Choroid plexus epithelial cell (primary cell): ENCODE results near the gene NT5C3B.
A peak's percentile ranks its signal among the peaks of the same experiment; 100 is the strongest.

ENCODE experiments used
- DNase-seq: peaks from one replicate; pipeline ENCODE4 v3.0.0-alpha.2; 2010; ENCODE audit warnings: low read depth
- H3K4me3 ChIP-seq: 2 replicates; pipeline ENCODE4 v1.5.1; 2011; ENCODE audit warnings: low read depth, mild to moderate bottlenecking, control low read depth, low read length, moderate library complexity
- TF ChIP-seq, protein P1 (sequence below): conservative IDR thresholded peaks from 2 replicates; pipeline ENCODE4 v1.5.1; 2011; ENCODE audit warnings: low read depth, mild to moderate bottlenecking, control low read depth, inconsistent platforms, low read length, moderate library complexity

The NT5C3B gene

DNA sequence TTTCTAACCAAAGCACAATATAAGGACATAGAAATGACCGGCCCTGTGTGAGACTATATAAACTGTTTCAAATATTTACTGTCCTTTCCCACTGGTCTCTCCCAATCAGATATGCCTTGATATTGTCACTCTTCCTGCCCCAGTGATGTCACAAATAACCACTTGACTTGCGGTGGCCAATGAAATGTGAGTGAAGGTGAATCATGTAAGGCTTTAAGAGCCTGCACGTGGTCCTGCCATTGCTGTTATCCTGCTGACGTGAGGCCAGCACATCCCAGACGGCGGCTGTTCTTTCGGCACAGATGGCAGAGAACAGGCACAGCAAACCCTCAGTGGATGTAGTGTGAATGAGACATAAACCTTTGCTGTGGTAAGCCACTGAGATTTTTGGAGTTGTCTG lies 34.6 kb upstream of the NT5C3B start:
- no peak overlapping the region for H3K4me3 ChIP-seq
- TF ChIP-seq, protein P1, sequence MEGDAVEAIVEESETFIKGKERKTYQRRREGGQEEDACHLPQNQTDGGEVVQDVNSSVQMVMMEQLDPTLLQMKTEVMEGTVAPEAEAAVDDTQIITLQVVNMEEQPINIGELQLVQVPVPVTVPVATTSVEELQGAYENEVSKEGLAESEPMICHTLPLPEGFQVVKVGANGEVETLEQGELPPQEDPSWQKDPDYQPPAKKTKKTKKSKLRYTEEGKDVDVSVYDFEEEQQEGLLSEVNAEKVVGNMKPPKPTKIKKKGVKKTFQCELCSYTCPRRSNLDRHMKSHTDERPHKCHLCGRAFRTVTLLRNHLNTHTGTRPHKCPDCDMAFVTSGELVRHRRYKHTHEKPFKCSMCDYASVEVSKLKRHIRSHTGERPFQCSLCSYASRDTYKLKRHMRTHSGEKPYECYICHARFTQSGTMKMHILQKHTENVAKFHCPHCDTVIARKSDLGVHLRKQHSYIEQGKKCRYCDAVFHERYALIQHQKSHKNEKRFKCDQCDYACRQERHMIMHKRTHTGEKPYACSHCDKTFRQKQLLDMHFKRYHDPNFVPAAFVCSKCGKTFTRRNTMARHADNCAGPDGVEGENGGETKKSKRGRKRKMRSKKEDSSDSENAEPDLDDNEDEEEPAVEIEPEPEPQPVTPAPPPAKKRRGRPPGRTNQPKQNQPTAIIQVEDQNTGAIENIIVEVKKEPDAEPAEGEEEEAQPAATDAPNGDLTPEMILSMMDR = no peak
- no peak for DNase-seq

DNA sequence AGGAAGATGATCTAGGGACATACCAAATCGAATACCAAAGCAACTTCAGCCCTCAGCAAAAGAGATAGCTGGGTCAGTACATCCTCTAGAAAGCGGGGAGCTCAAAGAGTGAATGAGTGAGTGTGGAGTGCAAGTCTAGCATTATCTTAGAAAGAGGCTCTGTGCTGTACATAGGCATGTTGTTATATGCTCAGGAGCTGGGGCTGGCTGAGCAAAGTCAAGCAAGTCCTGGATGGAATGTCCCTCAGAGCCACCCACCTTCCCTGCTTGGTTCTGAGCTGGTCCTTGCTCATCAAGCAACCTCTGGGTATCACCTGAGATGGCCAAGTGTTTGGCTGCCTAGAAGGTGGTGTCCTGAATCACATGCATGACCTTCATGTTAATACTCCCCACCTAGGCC lies 34.1 kb upstream of the NT5C3B start:
- TF ChIP-seq, protein P1 = no peak
- no peak for DNase-seq
- no peak overlapping the region for H3K4me3 ChIP-seq

DNA sequence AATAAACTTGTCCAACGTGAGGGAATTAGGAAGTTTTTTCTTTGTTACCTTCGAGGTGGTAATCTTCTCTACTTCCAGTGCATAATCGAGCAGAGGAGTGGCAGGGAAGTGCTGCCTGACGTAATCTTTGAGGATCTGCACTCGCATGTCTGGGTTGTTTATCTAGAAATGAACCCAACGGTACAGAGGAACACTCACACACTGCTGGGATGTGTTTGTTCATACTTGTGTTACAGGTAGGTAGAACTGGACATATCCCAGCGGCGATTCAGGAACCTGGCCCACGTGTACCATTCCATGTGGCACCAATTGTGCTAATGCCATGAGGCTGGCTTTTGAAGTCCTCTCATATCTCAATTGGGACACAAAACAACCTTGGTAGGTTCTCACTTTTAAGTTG lies 33.4 kb upstream of the NT5C3B start:
- DNase-seq = no peak
- TF ChIP-seq, protein P1 = no peak
- no peak overlapping the region for H3K4me3 ChIP-seq

DNA sequence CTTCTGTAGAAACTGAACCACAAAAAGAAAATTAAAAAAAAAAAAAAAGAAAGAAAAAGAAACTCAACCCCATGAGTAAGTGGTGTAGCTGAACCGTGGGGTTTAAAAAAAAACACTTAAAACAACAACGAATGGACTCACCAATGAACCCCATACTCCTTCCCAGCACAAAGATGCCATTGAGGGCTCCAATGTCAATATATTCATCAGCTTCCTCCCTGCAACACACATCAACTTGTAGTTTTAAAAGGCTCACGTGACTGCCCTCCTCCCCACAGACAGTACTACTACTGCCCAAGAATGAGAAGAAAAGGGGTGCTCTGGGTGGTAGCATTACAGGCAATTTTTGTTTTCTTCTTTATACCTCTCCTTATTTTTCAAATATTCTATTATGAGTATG lies 32.5 kb upstream of the NT5C3B start:
- H3K4me3 ChIP-seq = no peak overlapping the region
- no peak for DNase-seq
- TF ChIP-seq, protein P1 = no peak

DNA sequence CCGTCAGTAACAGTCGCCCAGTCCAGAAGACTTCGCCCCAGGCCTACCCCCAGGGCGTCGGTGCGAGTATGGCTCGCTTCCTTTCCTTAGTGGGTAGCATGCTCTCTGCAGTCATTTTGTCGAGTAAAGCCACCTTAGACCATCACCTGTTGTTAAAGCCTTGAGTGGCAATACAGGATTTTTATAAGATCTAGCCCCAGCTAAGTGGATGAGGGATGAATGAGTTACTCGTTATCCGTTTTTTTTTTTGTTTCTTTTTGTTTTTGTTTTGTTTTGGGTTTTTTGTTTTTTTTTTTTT lies 29.5 kb upstream of the NT5C3B start:
- TF ChIP-seq, protein P1 = no peak
- H3K4me3 ChIP-seq = peak overlapping the region; percentile 52
- DNase-seq = no peak

DNA sequence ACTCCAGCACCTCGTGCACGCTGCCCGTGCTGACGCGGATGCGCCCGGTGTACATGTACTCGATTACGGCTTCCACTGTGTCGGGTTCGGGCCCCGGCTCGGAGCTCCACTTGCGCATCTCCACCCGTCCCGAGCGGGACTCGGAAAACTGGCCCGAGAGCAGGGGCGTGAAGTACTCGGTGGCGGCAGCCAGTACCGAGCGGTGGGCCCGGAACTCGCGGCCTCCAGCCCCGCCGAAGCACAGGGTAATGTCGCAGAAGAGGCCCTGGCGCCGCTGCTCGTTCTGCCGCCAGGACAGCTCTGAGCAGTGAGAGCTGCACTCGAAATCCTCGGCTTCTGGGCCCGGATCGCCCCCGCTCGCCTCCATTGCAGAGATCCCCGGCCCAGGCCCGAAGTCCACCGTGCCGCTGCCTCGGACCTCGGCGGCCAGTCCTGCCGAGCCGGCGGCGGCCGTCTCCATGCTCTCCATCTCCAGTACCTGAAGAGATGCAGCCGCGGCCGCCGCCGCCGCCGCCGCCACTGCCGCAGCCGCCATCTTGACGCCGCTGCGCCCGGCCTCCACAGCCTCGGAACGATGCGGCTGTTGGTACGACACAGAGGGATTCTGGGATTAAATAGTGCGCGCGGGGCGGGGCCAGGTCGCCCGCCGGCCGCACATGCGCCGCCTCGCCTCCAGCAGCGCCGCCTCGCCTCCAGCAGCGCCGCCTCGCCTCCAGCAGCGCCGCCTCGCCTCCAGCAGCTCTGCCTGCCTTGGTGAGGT lies 29.0 kb upstream of the NT5C3B start, which contains the start of gene KLHL11:
TSS of gene KLHL11 (minus strand) at position 588 of the 760 bp plus-strand sequence. CDS start at position 535, 53 bp downstream.
- peak within 1 kb of the TSS; percentile 93 for H3K4me3 ChIP-seq
- TF ChIP-seq, protein P1 = no peak
- peak; percentile 90 for DNase-seq

DNA sequence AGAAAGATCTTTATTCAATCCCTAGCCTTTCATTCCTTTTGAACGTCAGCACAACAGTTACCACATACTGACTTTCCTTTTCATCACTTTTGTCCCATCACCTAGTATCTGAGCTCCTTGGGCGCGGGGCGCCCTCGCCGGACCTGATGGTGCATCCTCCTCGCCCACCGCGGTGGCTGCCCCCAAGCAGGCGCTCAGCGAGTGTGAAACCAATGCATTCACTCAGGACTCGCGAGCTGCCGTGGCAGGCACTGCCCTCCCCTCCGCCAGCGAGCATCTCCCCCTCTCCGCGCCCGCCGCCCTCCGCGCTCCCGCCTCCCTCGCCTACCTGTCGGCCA lies 28.4 kb upstream of the NT5C3B start:
- TF ChIP-seq, protein P1 = no peak
- DNase-seq = peak; percentile 17
- H3K4me3 ChIP-seq = peak overlapping the region; percentile 93
